ENCODE data around the gene EID1.
"Not testable (repeated sequence)": the region's sequence is repeated elsewhere in the genome, so short reads cannot be mapped to it uniquely, and the experiment has no call there.

Gene EID1

DNA sequence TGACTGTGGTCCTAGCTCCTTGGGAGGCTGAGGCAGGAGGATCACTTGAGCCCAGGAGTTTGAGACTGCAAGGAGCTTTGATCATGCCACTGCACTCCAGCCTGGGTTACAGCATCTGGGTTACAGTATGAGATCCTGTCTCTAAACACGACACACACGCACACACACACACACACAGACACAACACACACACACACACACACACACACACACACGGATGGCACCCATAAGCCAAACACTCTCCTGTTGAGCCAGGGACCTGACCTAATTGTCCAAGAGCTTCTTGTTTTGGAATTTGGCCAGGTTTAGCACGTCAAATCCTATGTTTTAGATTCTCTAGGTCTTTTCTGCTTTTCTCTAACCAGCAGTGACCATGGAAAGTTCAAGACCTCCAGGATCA lies 26.8 kb downstream of the EID1 start:
- Histone ChIP-seq H3K9me3 (ENCODE audit: severe bottlenecking) (no peaks in the 10 kb centered on the region), H3K27me3 (ENCODE audit: insufficient read depth, low read depth, severe bottlenecking) (no peaks in the 10 kb centered on the region), H3K27ac (no peak overlapping the region), H3K4me3 (ENCODE audit: low read depth, low read length) (no peak overlapping the region), H3K36me3 (no peaks in the 10 kb centered on the region)
- DNase-seq = no peak
- TF ChIP-seq, protein P1, sequence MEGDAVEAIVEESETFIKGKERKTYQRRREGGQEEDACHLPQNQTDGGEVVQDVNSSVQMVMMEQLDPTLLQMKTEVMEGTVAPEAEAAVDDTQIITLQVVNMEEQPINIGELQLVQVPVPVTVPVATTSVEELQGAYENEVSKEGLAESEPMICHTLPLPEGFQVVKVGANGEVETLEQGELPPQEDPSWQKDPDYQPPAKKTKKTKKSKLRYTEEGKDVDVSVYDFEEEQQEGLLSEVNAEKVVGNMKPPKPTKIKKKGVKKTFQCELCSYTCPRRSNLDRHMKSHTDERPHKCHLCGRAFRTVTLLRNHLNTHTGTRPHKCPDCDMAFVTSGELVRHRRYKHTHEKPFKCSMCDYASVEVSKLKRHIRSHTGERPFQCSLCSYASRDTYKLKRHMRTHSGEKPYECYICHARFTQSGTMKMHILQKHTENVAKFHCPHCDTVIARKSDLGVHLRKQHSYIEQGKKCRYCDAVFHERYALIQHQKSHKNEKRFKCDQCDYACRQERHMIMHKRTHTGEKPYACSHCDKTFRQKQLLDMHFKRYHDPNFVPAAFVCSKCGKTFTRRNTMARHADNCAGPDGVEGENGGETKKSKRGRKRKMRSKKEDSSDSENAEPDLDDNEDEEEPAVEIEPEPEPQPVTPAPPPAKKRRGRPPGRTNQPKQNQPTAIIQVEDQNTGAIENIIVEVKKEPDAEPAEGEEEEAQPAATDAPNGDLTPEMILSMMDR (IDR thresholded peaks at IDR 0.05; ENCODE audit: low read depth, low read length) = no peak

DNA sequence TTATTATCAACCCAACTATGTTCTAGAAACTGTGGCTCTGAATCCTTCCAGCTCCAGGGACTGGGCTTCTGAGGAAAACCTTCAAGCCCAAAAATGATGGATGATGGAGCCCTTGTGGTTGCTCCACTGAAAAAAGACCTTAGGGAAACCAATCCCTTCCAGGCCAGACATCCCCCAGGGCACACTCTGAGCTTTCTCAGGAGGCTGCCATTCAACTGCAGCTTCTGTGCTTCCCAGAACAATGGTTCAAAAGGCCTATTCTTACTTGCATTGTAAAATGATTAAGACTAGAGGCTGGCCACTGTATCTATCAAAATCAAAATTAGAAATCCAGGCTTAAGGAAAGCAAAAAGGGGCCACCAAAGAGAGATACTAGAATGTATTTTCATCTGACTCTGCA lies 27.3 kb downstream of the EID1 start:
- no peaks in the 10 kb centered on the region for H3K9me3 ChIP-seq (ENCODE audit: severe bottlenecking)
- H3K27ac ChIP-seq = no peak overlapping the region
- H3K27me3 ChIP-seq (ENCODE audit: insufficient read depth, low read depth, severe bottlenecking) = no peaks in the 10 kb centered on the region
- no peak for DNase-seq
- no peaks in the 10 kb centered on the region for H3K36me3 ChIP-seq
- H3K4me3 ChIP-seq (ENCODE audit: low read depth, low read length) = no peak overlapping the region
- TF ChIP-seq, protein P1 (IDR thresholded peaks at IDR 0.05; ENCODE audit: low read depth, low read length) = no peak

DNA sequence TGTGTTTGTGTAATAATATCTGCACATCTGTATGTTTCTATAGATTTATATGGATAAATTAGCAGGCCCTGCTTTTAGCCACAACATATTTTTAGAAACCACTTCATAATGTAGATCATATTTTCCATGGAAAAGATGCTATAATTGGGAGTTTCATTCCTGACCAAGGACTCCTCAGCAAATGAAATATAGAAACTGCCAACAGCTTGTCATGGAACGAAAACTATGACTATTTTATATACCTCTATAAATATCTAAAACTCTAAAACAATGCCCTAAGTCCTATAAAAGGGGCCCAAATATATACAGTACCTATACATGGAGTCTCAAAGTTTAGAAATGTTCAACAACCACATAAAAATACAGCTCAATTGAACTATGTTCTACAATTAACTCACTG lies 27.9 kb downstream of the EID1 start:
- no peak for DNase-seq
- Histone ChIP-seq H3K9me3 (ENCODE audit: severe bottlenecking) (no peaks in the 10 kb centered on the region), H3K4me3 (ENCODE audit: low read depth, low read length) (no peak overlapping the region), H3K27me3 (ENCODE audit: insufficient read depth, low read depth, severe bottlenecking) (no peaks in the 10 kb centered on the region), H3K36me3 (no peaks in the 10 kb centered on the region), H3K27ac (no peak overlapping the region)
- TF ChIP-seq, protein P1 (IDR thresholded peaks at IDR 0.05; ENCODE audit: low read depth, low read length) = no peak

DNA sequence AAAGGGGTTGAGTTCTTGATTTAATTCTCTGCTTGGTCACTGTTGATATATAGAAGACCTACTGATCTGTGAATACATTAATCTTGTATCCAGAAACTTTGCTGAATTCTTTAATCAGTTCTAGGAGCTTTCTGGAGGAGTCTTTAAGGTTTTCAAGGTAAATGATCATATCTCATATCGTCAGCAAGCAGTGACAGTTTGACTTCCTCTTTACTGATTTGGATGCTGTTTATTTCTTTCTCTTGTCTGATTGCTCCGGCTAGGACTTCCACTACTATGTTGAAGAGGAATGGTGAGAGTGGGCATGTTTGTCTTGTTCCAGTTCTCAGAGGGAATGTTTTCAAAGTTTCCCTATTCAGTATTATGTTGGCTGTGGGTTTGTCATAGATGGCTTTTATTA lies 31.4 kb downstream of the EID1 start:
- not testable (repeated sequence) for H3K27ac ChIP-seq; H3K36me3 ChIP-seq; DNase-seq; H3K27me3 ChIP-seq (ENCODE audit: insufficient read depth, low read depth, severe bottlenecking); H3K9me3 ChIP-seq (ENCODE audit: severe bottlenecking); H3K4me3 ChIP-seq (ENCODE audit: low read depth, low read length)

DNA sequence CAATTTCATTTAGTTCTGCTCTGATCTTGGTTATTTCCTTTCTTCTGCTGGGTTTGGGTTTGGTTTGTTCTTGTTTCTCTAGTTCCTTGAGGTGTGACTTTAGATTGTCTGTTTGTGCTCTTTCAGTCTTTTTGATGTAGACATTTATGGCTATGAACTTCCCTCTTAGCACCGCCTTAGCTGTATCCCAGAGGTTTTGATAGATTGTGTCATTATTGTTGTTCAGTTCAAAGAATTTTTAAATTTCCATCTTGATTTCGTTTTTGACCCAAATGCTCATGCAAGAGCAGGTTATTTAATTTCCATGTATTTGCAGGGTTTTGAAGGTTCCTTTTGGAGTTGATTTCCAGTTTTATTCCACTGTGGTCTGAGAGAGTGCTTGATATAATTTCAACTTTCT lies 32.6 kb downstream of the EID1 start:
- H3K27me3 ChIP-seq (ENCODE audit: insufficient read depth, low read depth, severe bottlenecking); H3K9me3 ChIP-seq (ENCODE audit: severe bottlenecking); H3K36me3 ChIP-seq; H3K27ac ChIP-seq; DNase-seq; H3K4me3 ChIP-seq (ENCODE audit: low read depth, low read length): not testable (repeated sequence)

DNA sequence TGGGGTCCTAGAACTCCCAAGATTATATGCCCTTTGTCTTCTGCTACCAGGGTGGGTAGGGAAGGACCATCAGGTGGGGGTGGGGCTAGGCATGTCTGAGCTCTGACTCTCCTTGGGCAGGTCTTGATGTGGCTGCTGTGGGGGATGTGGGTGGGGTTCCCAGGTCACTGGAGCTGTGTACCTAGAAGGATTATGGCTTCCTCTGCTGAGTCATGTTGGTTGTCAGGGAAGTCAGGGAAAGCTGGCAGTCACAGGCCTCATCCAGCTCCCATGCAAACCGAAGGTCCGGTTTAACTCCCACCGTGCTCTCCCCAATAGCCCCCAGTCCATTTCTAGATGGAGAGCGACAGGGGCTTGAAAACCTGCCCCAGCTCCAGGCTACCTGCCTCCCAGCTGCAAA lies 35.2 kb downstream of the EID1 start:
- DNase-seq = no peak
- TF ChIP-seq, protein P1 (IDR thresholded peaks at IDR 0.05; ENCODE audit: low read depth, low read length) = no peak
- Histone ChIP-seq H3K36me3 (no peaks in the 10 kb centered on the region), H3K27me3 (ENCODE audit: insufficient read depth, low read depth, severe bottlenecking) (no peaks in the 10 kb centered on the region), H3K27ac (no peak overlapping the region), H3K4me3 (ENCODE audit: low read depth, low read length) (no peak overlapping the region), H3K9me3 (ENCODE audit: severe bottlenecking) (no peaks in the 10 kb centered on the region)

DNA sequence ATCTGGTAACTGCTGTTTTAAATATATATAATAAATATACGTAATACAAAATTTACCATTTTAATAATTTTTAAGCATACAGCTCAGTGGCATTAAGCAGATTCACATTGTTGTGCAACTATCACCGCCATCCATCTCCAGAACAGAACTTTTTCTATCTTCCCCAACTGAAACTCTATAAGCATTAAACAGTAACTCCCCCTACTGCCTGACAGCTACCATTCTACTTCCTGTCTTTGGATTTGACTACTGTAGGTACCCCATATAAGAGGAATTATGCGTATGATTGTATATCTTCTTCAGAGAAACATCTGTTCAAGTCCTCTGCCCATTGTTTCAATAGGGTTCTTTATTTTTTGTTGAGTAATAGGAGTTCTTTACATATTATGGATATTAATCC lies 36.8 kb downstream of the EID1 start:
- H3K4me3 ChIP-seq (ENCODE audit: low read depth, low read length) = no peak overlapping the region
- H3K27me3 ChIP-seq (ENCODE audit: insufficient read depth, low read depth, severe bottlenecking) = no peaks in the 10 kb centered on the region
- no peak for DNase-seq
- no peaks in the 10 kb centered on the region for H3K36me3 ChIP-seq
- no peaks in the 10 kb centered on the region for H3K9me3 ChIP-seq (ENCODE audit: severe bottlenecking)
- TF ChIP-seq, protein P1 (IDR thresholded peaks at IDR 0.05; ENCODE audit: low read depth, low read length) = no peak
- H3K27ac ChIP-seq = no peak overlapping the region
